UCSD-AML1 (cell line): ENCODE data around the gene NID1.
"Not testable (repeated sequence)": the region's sequence is repeated elsewhere in the genome, so short reads cannot be mapped to it uniquely, and the experiment has no call there.

Experiments
- DNase-seq: peaks from one replicate; lab custom pipeline; 2025; ENCODE audit not compliant: unreplicated experiment; lab: John Stamatoyannopoulos, UW

NID1 gene

DNA sequence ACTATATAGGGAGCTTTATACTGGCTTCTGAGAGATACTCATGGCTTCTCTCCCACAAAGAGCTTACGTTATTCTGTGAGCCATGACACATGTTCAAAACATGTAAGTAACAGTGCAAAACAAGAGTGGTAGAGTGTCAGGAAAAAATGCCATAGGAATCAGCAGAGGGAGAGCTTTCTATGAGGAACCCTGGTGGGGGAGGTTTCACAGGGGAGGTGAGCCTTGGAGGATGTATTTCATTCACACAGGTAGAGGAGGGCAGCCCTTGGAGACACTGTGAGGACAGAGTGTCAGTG is 125.5 kb downstream of the NID1 start:
- DNase-seq = no peak

DNA sequence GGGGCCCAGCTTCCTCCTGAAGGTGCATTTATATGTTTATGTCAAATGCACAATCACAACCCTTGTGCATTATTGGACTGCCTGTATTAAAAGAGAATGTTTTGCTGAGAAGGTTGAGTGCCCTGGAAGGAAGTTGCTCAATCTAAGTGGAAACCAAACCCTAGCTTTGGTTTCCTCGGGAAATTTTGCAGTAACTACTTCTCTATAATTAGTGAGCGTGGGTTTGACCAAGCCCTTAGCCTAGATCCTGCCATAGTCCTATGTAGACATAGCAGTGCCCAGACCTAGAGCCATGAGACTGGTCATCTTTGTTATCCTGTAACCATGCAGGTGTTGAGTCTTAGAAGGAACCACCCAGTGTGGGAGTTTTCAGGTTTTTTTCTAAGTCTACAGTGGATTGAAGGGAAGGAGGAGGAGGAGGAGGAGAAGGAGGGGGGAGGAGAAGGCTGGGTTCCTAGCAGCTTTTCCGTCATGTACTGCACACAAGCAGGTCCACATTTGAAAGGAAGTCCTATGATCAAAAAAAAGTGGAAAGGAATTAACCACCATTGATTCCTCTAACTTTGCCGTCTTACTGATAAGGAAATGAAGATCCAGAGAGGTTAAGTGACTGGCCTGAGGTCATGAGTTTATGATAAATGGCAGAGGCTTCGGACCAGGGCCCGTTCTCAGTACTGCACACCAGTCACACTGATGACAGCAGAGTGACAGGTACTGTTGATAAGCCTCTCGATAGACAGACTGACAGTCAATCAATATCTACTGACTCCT is 126.0 kb downstream of the NID1 start:
- DNase-seq = peak; percentile 24

DNA sequence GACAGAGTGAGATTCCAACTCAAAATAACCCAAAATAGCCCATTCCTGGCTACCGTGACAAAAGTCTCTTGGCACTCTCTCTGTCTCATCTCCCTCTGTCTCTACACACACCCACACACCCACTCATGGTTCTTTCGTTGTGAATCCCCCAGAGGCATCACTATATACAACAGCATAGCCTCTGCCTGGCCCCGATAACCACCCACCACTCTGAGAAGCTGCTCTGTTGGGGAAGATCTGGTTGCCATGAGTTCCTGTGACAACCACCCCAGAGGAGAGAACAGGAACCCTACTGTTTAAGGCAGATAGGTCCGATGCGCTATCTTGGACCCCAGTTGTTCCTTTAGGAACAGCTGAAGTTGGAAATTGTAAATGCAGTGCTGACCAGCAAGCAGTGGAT is 127.8 kb downstream of the NID1 start:
- no peak for DNase-seq

DNA sequence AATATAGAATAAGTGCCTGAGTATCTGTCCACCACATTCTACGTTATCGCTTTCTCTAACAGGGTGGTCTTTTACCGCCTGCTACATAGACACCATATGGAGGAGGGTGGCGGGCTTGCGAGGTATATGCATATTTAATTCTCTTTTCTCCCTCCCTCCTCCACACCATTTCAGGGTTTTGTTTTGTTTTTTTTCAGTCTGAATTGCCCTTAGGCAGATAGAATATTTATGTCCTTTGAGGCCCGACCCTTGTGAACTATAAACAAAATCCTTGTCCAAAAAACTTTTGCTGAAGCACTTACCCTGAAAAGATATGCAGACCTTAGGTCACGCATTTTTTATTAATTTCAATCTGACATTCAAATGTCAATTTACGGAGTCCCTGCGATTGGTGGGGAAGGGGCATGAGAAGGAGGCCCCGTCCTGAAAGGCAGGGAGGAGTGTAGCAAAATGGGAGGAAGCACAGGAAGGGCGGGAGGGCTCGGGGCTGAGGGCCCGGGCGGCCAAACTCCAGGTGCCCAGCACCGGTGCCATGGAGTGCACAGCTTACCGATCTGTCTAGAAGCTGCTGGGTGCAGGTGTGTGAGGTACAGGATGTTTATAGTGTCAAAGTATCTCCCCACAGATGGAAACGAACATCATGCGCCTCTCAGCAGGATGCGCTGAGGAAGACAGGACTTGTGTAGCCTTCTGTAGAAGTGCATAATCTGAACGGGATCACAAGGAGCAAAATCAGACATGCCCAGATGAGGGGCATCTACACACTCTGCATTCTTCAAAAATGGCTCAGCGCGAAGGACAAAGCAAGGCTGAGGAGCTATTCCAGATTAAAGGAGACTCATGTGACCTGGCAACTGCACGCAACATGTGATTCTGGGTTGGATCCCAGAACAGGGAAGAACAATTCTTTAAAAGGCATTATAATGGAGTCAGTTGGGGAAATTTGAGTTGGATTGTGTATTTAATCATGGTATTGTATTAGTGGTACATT is 129.4 kb downstream of the NID1 start:
- DNase-seq = no peak

GRCh38 chr1:235933766-235934116 is 131.1 kb downstream of the NID1 start:
- no peak for DNase-seq

DNA sequence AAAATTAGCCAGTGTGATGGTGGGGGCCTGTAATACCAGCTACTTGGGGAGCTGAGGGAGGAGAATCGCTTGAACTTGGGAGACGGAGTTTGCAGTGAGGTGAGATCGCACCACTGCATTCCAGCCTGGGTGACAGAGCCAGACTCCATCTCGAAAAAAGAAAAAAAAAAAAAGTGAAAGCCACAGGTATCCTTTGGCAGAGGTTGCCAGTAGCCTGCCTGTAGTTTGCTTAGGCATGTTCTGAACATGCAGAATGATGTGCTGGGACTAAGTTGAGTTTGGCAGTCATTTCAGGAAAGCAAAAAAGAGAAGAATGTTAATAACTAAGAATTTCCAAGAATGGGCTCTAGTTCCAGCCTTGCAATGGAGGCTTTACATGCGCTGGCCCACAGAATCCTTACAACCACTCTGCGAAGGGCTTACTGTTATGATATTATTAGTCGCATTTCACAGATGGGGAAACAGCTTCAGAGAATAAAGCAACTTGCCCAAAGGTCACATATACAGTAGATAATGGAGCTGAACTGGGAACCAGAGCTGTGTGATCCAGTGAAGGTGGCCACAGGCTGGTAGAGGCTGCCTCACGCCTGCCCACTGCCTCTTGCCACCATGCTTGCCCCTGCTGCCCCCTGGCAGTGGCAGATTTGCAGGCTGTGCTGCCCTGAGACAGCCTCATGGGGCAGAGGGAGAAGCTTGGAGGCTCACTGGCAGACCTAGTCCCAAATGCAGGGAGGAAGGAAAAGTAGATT is 131.7 kb downstream of the NID1 start:
- no peak for DNase-seq

- no peak for DNase-seq
Measured at GRCh38 chr1:235932090-235932510, 132.8 kb downstream of the NID1 start.

- DNase-seq = no peak
Measured at GRCh38 chr1:235931171-235931738, 133.6 kb downstream of the NID1 start.

GRCh38 chr1:235930543-235930942 is 134.3 kb downstream of the NID1 start:
- no peak for DNase-seq

DNA sequence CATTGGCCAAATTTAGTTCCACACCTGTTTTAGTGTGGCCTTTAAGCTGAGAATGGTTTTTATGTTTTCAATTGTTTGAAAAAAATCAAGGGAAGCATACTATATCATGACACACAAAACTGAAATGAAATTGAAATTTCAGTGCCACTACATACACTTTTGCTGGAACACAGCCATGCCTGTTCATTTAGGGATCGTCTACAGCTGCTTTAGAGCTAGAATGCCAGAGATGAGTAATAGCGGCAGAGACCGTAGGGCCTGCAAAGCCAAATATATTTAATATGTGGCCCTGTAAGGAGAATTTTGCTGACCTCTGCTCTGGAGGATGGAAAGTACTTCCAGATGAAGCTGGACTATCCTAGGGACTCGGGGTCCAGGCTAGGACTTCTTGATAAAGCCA is 135.7 kb downstream of the NID1 start:
- DNase-seq = no peak

GRCh38 chr1:235928197-235928596 is 136.7 kb downstream of the NID1 start:
- no peak for DNase-seq

- DNase-seq = not testable (repeated sequence)
Measured at GRCh38 chr1:235927551-235927950, 137.3 kb downstream of the NID1 start.
